IPS-11a (cell line): Measurements from ENCODE around the gene PRAMEF27.
"Not testable (repeated sequence)": the region's sequence is repeated elsewhere in the genome, so short reads cannot be mapped to it uniquely, and the experiment has no call there.

Experiments used
- H3K4me3 ChIP-seq: one replicate; pipeline ENCODE4 v1.5.1; 2013; ENCODE audit warnings: low read depth, low read length, control low read depth

The PRAMEF27 gene

GRCh38 chr1:13056475-13056874 lies at the start of gene PRAMEF27:
Gene PRAMEF27 (minus strand): TSS chr1:13056575. CDS start chr1:13053659, 2,916 bp downstream.
- H3K4me3 ChIP-seq, result not testable (repeated sequence)

GRCh38 chr1:13070474-13070873 lies 14.1 kb upstream of the PRAMEF27 start, which contains the start of gene PRAMEF25:
Gene PRAMEF25 (plus strand): TSS chr1:13070774. CDS start chr1:13073694, 2,920 bp downstream.
- H3K4me3 ChIP-seq, result not testable (repeated sequence)

GRCh38 chr1:13019846-13020245 lies 36.5 kb downstream of the PRAMEF27 start:
- not testable (repeated sequence) for H3K4me3 ChIP-seq

- not testable (repeated sequence) for H3K4me3 ChIP-seq
Observed at GRCh38 chr1:13011932-13012331, 44.4 kb downstream of the PRAMEF27 start.

GRCh38 chr1:13009348-13009747 lies 47.0 kb downstream of the PRAMEF27 start:
- not testable (repeated sequence) for H3K4me3 ChIP-seq

- not testable (repeated sequence) for H3K4me3 ChIP-seq
Observed at GRCh38 chr1:13005732-13006131, 50.6 kb downstream of the PRAMEF27 start.
